Muscle of leg (tissue), 11 donors: ENCODE measurements around the gene DPEP1. TPM values are rescaled to one million over a fixed set of nuclear protein-coding genes. Genes with fewer than 3 reads are reported as not detected.

Source experiments
- DNase-seq: peaks from one replicate; pipeline ENCODE4 v3.0.0; 2013
- H3K27ac ChIP-seq: one replicate; pipeline ENCODE4 v1.5.1; 2013; ENCODE audit warnings: mild to moderate bottlenecking, low read length, control low read depth
- H3K27me3 ChIP-seq: one replicate; pipeline ENCODE4 v1.6.1; 2013; ENCODE audit warnings: low read length; ENCODE audit not compliant: control insufficient read depth, insufficient read depth
- H3K36me3 ChIP-seq: one replicate; pipeline ENCODE4 v1.6.1; 2013; ENCODE audit warnings: low read length; ENCODE audit not compliant: control insufficient read depth, insufficient read depth
- H3K4me1 ChIP-seq: one replicate; pipeline ENCODE4 v1.6.1; 2013; ENCODE audit warnings: low read length; ENCODE audit not compliant: control insufficient read depth, insufficient read depth
- H3K4me3 ChIP-seq: one replicate; pipeline ENCODE4 v1.5.1; 2013; ENCODE audit warnings: low read length, control low read depth
- H3K9me3 ChIP-seq: replicated peaks from 2 replicates; pipeline ENCODE4 v1.6.1; 2013; ENCODE audit warnings: low read depth, low read length; ENCODE audit not compliant: control insufficient read depth
- WGBS: methylation state at CpG from one replicate; pipeline ENCODE4 v1.1.5; 2013; ENCODE audit warnings: missing lambda C conversion rate; ENCODE audit not compliant: insufficient coverage; 5-methylcytosine and 5-hydroxymethylcytosine counted together
- polyA plus RNA-seq, 8 donors: library from polyadenylated mRNA; unstranded; fragments of 120-200 nt; gene quantifications; one replicate each; pipeline versions ENCODE4 v1.2.1 to v1.2.3, GENCODE V29; 2013; ENCODE audit warnings: inconsistent platforms in 1 of 8, low replicate concordance in 1 of 8; ENCODE audit not compliant: insufficient read length in 8 of 8, insufficient read depth in 1 of 8
- total RNA-seq: library from RNA; stranded (reverse); fragments of 120-200 nt; gene quantifications from one replicate; pipeline ENCODE4 v1.2.4, GENCODE V29; 2013

DPEP1 gene
- total and polyA plus RNA-seq, 9 donors, result 0.35 to 10.5 (median 1.1) TPM

GRCh38 chr16:89619840-89620239 is 6.4 kb downstream of the DPEP1 start:
- WGBS, result 5% methylated on average over 3 of the region's 12 CpGs
- Histone ChIP-seq H3K9me3 (no peaks in the 10 kb centered on the region), H3K27me3 (peaks cover 32% of the 10 kb centered on the region), H3K4me1 (peaks cover 6% of the 10 kb centered on the region), H3K4me3 (no peak overlapping the region), H3K27ac (no peak overlapping the region), H3K36me3 (no peaks in the 10 kb centered on the region)
- no peak for DNase-seq

- no peak overlapping the region for H3K27ac ChIP-seq
- DNase-seq, result no peak
- no peaks in the 10 kb centered on the region for H3K36me3 ChIP-seq
- 63% methylated on average over 12 of the region's 16 CpGs for WGBS
- peaks cover 38% of the 10 kb centered on the region for H3K27me3 ChIP-seq
- no peaks in the 10 kb centered on the region for H3K9me3 ChIP-seq
- H3K4me1 ChIP-seq, result peaks cover 5% of the 10 kb centered on the region
- H3K4me3 ChIP-seq, result no peak overlapping the region
These were observed 7.0 kb downstream of the DPEP1 start for GRCh38 chr16:89620406-89620841.

- Histone ChIP-seq H3K27me3 (peaks cover 40% of the 10 kb centered on the region), H3K4me1 (peaks cover 2% of the 10 kb centered on the region)
These were observed 7.8 kb downstream of the DPEP1 start for GRCh38 chr16:89621136-89621697.

GRCh38 chr16:89621698-89622409 is 8.4 kb downstream of the DPEP1 start:
- WGBS, result 71% methylated on average over 20 of the region's 32 CpGs
- Histone ChIP-seq H3K9me3 (no peaks in the 10 kb centered on the region), H3K4me3 (no peak overlapping the region), H3K36me3 (no peaks in the 10 kb centered on the region), H3K27ac (no peak overlapping the region), H3K27me3 (peaks cover 40% of the 10 kb centered on the region), H3K4me1 (peaks cover 2% of the 10 kb centered on the region)
- DNase-seq, result no peak

More at GRCh38 chr16:89621136-89621697, 7.8 kb downstream of the DPEP1 start:
- Histone ChIP-seq H3K36me3 (no peaks in the 10 kb centered on the region), H3K9me3 (no peaks in the 10 kb centered on the region), H3K4me3 (no peak overlapping the region), H3K27ac (no peak overlapping the region)
- WGBS, result 60% methylated on average over 15 of the region's 18 CpGs
- no peak for DNase-seq

- no peaks in the 10 kb centered on the region for H3K9me3 ChIP-seq
- H3K27ac ChIP-seq, result no peak overlapping the region
- peak; percentile 46 for DNase-seq
- H3K4me1 ChIP-seq, result peaks cover 2% of the 10 kb centered on the region
- no peak overlapping the region for H3K4me3 ChIP-seq
- no peaks in the 10 kb centered on the region for H3K36me3 ChIP-seq
- 24% methylated on average over 26 of the region's 28 CpGs for WGBS
- peaks cover 40% of the 10 kb centered on the region for H3K27me3 ChIP-seq
These were observed 10.2 kb downstream of the DPEP1 start for GRCh38 chr16:89623511-89624261.

- no peak overlapping the region for H3K4me3 ChIP-seq
- H3K4me1 ChIP-seq, result peaks cover 2% of the 10 kb centered on the region
- H3K9me3 ChIP-seq, result peaks cover 2% of the 10 kb centered on the region
- no peak overlapping the region for H3K27ac ChIP-seq
- 38% methylated on average over 7 of the region's 21 CpGs for WGBS
- no peak for DNase-seq
- H3K36me3 ChIP-seq, result no peaks in the 10 kb centered on the region
- peaks cover 42% of the 10 kb centered on the region for H3K27me3 ChIP-seq
These were observed 11.6 kb downstream of the DPEP1 start for GRCh38 chr16:89624777-89625761.

GRCh38 chr16:89629827-89630610 is 16.6 kb downstream of the DPEP1 start:
- peaks cover 41% of the 10 kb centered on the region for H3K27me3 ChIP-seq
- H3K27ac ChIP-seq, result no peak overlapping the region
- DNase-seq, result no peak
- H3K4me3 ChIP-seq, result no peak overlapping the region
- H3K36me3 ChIP-seq, result no peaks in the 10 kb centered on the region
- 89% methylated on average over 6 of the region's 17 CpGs for WGBS
- H3K9me3 ChIP-seq, result peaks cover 4% of the 10 kb centered on the region
- no peaks in the 10 kb centered on the region for H3K4me1 ChIP-seq

- H3K27me3 ChIP-seq, result peaks cover 34% of the 10 kb centered on the region
- H3K36me3 ChIP-seq, result no peaks in the 10 kb centered on the region
- peaks cover 4% of the 10 kb centered on the region for H3K9me3 ChIP-seq
- no peak for DNase-seq
- H3K27ac ChIP-seq, result no peak overlapping the region
- no peaks in the 10 kb centered on the region for H3K4me1 ChIP-seq
- WGBS, result 67% methylated on average over 18 of the region's 19 CpGs
- H3K4me3 ChIP-seq, result no peak overlapping the region
These were observed 19.7 kb downstream of the DPEP1 start for GRCh38 chr16:89633064-89633631.
